ENCODE measurements around the gene ZBTB8B. TPM values are rescaled to one million over a fixed set of nuclear protein-coding genes. Genes with fewer than 3 reads are reported as not detected.
"Not testable (repeated sequence)": the region's sequence is repeated elsewhere in the genome, so short reads cannot be mapped to it uniquely, and the experiment has no call there.

Gene ZBTB8B
- total RNA-seq, 1 experiment from 2014 or later = not detected

DNA sequence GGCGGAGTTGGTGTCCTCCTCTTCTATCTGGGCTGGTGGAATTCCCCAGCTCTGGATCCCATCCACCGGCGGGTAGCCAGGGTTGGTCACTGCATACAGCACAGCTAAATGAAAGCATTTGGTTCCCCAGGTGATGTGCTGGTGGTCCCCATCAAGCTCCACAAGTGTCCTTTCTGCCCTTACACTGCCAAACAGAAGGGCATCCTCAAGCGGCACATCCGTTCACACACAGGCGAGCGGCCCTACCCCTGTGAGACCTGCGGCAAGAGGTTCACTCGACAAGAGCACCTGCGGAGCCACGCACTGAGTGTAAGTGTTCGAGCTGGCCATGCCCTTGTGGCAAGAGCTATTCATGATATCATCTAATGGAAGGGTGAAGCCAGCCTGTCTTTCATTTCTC, 15.9 kb downstream of the ZBTB8B start:
- DNase-seq (ENCODE audit: low read depth in 1 of 2, low spot score in 2 of 2) = no peak
- H3K27me3 ChIP-seq (replicated peaks) = 0 out of 2 replicates have a peak, but pooled peaks cover 2% of the 10 kb centered on the region
- no peaks in the 10 kb centered on the region for H3K4me1 ChIP-seq (replicated peaks)
- H3K9me3 ChIP-seq (replicated peaks) = no peaks in the 10 kb centered on the region
- H3K4me3 ChIP-seq = no peak overlapping the region
- H3K36me3 ChIP-seq = no peaks in the 10 kb centered on the region
- no peak overlapping the region for H3K27ac ChIP-seq

DNA sequence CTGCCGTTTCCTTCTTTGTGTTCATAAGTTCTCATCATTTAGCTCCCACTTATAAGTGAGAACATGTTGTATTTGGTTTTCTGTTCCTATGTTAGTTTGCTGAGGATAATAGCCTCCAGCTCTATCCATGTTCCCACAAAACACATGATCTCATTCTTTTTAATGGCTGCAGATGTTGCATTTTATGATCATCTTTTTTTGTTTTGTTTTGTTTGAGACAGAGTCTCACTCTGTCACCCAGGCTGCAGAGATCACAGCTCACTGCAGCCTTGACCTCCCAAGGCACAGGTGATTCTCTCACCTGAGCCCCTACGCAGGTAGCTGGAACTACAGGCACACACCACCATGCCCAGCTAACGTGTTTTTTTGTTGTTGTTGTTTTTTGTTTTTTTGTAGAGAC, 16.9 kb downstream of the ZBTB8B start:
- not testable (repeated sequence) for H3K4me3 ChIP-seq; H3K4me1 ChIP-seq (replicated peaks); H3K9me3 ChIP-seq (replicated peaks); H3K27me3 ChIP-seq (replicated peaks); DNase-seq (ENCODE audit: low read depth in 1 of 2, low spot score in 2 of 2); H3K27ac ChIP-seq; H3K36me3 ChIP-seq

DNA sequence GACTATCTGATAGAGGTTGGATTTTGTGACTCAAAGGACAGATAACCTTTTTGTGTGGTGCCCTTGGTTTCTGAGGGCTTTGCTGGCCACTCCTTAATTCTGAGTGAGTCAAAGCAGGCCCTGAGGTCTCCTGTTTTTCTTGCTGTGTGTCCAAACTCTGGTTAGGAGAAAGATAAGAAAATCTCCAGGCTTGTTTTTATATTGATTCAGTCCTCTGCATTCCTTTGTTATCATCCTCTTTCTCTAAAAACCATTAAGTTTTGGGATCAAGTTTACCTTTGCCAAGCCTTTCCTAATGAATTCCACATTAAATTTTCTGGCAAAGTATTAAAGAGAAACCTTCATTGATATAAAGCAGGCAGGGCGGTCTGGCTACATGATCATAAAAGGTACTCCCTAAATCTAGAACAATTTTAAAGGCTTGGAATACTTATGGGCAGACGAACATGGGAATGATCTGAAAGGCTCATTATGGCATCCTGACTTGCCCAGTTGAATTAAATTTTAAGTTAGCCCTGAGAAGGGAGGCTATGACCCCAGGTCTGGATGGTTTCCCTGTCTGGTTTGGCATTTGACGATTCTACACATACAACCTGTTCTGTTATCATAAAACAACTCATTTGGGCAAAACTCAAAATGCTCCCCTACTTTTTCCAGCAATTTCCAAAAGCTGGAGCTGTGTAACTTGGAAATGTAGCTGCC, 20.8 kb downstream of the ZBTB8B start:
- no peaks in the 10 kb centered on the region for H3K27me3 ChIP-seq (replicated peaks)
- H3K4me1 ChIP-seq (replicated peaks) = no peaks in the 10 kb centered on the region
- no peaks in the 10 kb centered on the region for H3K36me3 ChIP-seq
- no peak overlapping the region for H3K27ac ChIP-seq
- H3K4me3 ChIP-seq = no peak overlapping the region
- no peak for DNase-seq (ENCODE audit: low read depth in 1 of 2, low spot score in 2 of 2)
- no peaks in the 10 kb centered on the region for H3K9me3 ChIP-seq (replicated peaks)

DNA sequence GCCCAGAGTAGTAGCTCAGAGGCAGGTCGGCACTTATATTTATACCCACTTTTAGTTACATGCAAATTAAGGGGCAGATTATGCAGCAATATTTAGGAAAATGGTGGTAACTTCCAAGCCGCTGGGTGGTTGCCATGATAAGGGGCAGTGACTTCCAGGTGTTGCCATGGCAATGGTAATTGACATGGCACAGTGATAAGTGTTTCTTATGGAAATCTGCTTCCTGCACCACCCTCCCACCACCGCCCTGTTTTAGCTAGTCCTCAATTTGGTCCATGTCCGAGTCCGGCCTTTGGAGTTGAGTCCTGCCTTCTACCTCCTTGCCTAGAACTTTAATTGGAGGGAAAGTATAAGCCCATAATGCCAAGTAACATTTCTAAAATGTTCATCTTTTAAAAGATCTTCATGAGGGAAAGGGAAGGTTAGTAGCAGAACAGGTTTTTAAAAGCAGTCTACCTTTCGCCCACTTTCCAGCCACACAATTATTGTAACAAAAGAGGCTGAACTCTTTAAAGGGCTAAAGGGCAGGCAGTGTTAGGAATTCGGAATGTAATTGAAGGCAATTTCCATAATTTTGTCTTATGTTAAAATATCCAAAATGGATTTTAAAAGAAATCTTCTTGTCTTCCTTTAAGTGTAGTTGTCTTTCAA, 21.7 kb downstream of the ZBTB8B start:
- no peaks in the 10 kb centered on the region for H3K27me3 ChIP-seq (replicated peaks)
- no peaks in the 10 kb centered on the region for H3K9me3 ChIP-seq (replicated peaks)
- no peak for DNase-seq (ENCODE audit: low read depth in 1 of 2, low spot score in 2 of 2)
- H3K27ac ChIP-seq = no peak overlapping the region
- H3K36me3 ChIP-seq = no peaks in the 10 kb centered on the region
- no peaks in the 10 kb centered on the region for H3K4me1 ChIP-seq (replicated peaks)
- H3K4me3 ChIP-seq = no peak overlapping the region

DNA sequence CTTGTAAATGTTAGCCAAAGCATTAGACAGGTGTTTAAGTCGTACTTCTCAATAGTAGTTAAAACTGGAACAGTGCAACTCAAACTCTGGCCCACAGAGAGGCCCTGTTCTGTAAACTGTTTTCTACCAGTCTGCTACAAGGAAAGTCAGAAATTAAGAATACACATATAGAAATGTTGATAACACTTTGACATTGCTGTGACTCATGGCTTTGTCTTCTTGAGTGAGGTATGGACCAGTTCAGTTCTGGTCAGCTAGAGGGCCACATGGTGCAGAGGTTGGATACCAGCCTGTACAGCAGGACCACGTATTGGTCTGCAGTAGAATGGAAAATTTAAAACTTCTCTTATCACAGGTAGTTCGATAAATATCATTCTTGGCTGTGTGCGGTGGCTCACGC, 22.3 kb downstream of the ZBTB8B start:
- Histone ChIP-seq H3K27ac (no peak overlapping the region), H3K9me3 (replicated peaks) (no peaks in the 10 kb centered on the region), H3K36me3 (no peaks in the 10 kb centered on the region), H3K4me1 (replicated peaks) (no peaks in the 10 kb centered on the region), H3K27me3 (replicated peaks) (no peaks in the 10 kb centered on the region), H3K4me3 (no peak overlapping the region)
- no peak for DNase-seq (ENCODE audit: low read depth in 1 of 2, low spot score in 2 of 2)

DNA sequence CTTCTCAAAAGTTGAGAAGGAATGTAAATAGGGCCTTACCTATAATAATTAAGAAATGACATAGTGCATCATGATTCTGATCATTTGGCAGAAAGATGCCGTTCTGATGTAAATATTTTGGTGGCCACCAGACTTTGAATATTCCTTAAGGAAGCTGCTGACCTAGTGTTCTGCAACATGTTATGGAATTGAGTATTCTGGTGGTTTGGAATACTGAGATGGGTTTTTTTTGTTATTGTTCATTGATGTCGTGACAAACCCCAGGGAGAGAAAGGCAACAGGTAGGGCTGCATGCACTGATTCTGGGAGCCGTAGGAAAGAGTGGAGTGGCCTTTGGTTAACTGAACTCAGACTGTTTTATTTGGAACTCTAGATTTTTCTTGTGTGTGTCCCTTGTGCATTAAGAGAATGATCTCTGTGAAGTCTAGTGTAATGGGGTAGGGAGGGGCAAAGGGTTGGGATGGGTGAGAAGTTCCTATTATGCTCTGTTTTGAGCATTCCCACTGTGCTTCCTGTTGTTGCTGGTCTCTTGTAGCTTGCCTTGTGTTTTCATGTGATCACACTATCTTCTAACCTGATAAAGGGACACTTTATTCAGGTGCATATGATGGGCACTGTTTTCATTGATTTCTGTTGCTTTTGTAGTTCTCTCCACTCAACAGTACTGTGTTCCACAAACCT, 25.0 kb downstream of the ZBTB8B start:
- no peak for DNase-seq (ENCODE audit: low read depth in 1 of 2, low spot score in 2 of 2)
- no peak overlapping the region for H3K4me3 ChIP-seq
- no peak overlapping the region for H3K27ac ChIP-seq
- no peaks in the 10 kb centered on the region for H3K27me3 ChIP-seq (replicated peaks)
- peaks cover 3% of the 10 kb centered on the region; the same call in 1 of the 2 replicates for H3K4me1 ChIP-seq (replicated peaks)
- H3K9me3 ChIP-seq (replicated peaks) = no peaks in the 10 kb centered on the region
- no peaks in the 10 kb centered on the region for H3K36me3 ChIP-seq

DNA sequence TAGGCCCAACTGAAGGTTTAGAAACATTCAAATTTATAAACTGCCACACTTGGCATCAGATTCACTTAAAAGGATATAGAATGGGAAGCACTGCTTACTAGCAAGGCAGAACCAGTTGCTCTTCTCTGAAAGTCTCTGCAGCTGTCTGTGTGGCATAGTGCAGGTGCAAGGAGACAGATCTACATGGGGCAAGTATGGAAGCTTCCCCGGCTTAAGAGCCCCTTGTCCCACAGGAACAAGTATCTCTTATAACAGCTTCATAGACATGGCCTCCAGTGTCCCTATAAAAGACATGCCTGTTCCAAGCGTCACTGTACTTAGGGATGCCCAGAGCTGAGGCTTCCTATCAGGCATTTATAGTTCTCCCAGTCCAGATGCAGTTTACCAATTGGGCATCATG, 26.5 kb downstream of the ZBTB8B start:
- peaks cover 3% of the 10 kb centered on the region; the same call in 1 of the 2 replicates for H3K4me1 ChIP-seq (replicated peaks)
- no peaks in the 10 kb centered on the region for H3K27me3 ChIP-seq (replicated peaks)
- H3K36me3 ChIP-seq = no peaks in the 10 kb centered on the region
- H3K27ac ChIP-seq = no peak overlapping the region
- no peaks in the 10 kb centered on the region for H3K9me3 ChIP-seq (replicated peaks)
- no peak overlapping the region for H3K4me3 ChIP-seq
- DNase-seq (ENCODE audit: low read depth in 1 of 2, low spot score in 2 of 2) = no peak

DNA sequence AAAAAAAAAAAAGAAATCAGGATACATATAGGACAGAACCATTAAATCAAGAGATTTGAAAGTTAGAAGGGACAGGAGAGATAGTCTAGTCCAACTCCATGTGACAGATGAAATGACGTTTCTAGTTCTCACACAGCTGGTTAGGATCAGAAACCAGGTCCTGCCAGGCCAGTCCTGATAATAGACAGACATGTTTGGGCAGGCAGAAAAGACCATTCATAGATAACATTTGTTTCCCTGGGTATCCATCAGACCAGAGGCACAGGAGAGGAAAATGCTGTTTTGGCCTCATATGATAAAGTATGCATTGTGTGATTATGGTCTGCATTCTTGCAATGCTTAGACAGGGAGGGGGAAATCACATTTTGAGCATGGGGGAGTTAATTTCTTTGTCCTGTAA, 29.3 kb downstream of the ZBTB8B start:
- Histone ChIP-seq H3K4me1 (replicated peaks) (peaks cover 3% of the 10 kb centered on the region; the same call in 1 of the 2 replicates), H3K27ac (no peak overlapping the region), H3K36me3 (no peaks in the 10 kb centered on the region), H3K27me3 (replicated peaks) (no peaks in the 10 kb centered on the region), H3K9me3 (replicated peaks) (no peaks in the 10 kb centered on the region), H3K4me3 (no peak overlapping the region)
- peak in 1 of 2 experiments; percentile 9 for DNase-seq (ENCODE audit: low read depth in 1 of 2, low spot score in 2 of 2)

DNA sequence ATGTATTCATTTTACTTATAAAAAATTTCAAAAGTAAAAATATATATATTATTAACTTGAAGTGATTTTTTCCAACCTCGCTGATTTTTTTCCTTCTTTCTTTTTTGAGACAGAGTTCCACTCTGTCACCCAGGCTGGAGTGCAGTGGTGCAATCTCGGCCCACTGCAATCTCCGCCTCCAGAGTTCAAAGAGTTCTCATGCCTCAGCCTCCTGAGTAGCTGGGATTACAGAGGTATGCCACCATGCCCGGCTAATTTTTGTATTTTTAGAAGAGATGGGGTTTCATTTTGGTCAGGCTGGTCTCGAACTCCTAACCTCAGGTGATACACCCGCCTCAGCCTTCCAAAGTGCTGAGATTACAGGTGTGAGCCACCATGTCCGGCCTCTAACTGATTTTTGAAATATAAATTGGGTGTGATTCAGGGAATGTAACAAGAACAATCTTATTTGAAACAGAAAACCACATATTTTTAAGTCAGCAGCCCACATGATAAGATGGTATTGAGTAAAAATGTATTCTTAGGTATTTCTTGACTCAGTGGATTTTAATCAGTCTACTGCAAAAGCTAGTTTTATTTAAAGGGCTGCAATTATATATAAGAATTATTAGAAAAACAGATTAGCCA, 30.0 kb downstream of the ZBTB8B start:
- no peaks in the 10 kb centered on the region for H3K36me3 ChIP-seq
- DNase-seq (ENCODE audit: low read depth in 1 of 2, low spot score in 2 of 2) = no peak
- no peak overlapping the region for H3K4me3 ChIP-seq
- peaks cover 3% of the 10 kb centered on the region; the same call in 1 of the 2 replicates for H3K4me1 ChIP-seq (replicated peaks)
- no peak overlapping the region for H3K27ac ChIP-seq
- H3K9me3 ChIP-seq (replicated peaks) = no peaks in the 10 kb centered on the region
- H3K27me3 ChIP-seq (replicated peaks) = no peaks in the 10 kb centered on the region

DNA sequence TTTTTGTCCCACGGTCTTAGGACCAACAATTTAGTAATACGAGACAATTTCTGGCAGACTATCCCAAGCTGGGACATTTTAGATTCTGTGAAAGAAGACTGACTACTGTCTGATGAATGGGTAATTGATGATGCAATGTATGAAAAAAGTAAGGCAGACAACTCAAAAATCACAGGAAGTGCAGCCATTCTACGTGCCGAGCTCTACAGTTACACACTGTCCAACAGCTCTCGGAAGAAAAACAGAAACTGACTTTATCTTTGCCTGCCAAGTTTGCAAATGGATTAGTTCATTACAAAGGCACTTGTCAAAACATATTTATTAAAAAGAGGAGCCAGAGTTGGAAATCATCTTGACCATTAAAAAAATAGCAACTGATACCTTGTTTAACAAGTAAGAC, 31.3 kb downstream of the ZBTB8B start:
- Histone ChIP-seq H3K27me3 (replicated peaks) (no peaks in the 10 kb centered on the region), H3K9me3 (replicated peaks) (no peaks in the 10 kb centered on the region), H3K36me3 (peaks cover 4% of the 10 kb centered on the region), H3K4me3 (no peak overlapping the region), H3K27ac (no peak overlapping the region), H3K4me1 (replicated peaks) (peaks cover 8% of the 10 kb centered on the region)
- no peak for DNase-seq (ENCODE audit: low read depth in 1 of 2, low spot score in 2 of 2)

DNA sequence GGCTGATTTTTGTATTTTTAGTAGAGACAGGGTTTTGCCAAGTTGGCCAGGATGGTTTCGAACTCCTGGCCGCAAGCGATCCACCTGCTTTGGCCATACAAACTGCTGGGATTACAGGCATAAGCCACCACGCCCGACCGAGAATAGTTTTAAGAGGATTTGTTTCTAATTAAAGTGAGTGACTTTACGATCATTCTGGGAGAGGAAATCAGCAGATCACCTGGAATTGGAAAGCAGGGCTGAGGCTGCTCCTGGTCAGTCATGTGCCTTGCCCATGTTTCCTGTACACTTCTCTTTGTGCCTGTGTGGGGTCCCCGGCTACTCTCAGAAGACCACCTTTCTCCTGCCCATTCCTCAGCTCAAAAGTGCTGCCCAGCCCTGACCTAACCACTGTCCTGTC, 33.9 kb downstream of the ZBTB8B start:
- no peaks in the 10 kb centered on the region for H3K9me3 ChIP-seq (replicated peaks)
- no peak for DNase-seq (ENCODE audit: low read depth in 1 of 2, low spot score in 2 of 2)
- H3K27ac ChIP-seq = no peak overlapping the region
- peaks cover 4% of the 10 kb centered on the region for H3K36me3 ChIP-seq
- no peaks in the 10 kb centered on the region for H3K27me3 ChIP-seq (replicated peaks)
- H3K4me3 ChIP-seq = no peak overlapping the region
- H3K4me1 ChIP-seq (replicated peaks) = peaks cover 9% of the 10 kb centered on the region

DNA sequence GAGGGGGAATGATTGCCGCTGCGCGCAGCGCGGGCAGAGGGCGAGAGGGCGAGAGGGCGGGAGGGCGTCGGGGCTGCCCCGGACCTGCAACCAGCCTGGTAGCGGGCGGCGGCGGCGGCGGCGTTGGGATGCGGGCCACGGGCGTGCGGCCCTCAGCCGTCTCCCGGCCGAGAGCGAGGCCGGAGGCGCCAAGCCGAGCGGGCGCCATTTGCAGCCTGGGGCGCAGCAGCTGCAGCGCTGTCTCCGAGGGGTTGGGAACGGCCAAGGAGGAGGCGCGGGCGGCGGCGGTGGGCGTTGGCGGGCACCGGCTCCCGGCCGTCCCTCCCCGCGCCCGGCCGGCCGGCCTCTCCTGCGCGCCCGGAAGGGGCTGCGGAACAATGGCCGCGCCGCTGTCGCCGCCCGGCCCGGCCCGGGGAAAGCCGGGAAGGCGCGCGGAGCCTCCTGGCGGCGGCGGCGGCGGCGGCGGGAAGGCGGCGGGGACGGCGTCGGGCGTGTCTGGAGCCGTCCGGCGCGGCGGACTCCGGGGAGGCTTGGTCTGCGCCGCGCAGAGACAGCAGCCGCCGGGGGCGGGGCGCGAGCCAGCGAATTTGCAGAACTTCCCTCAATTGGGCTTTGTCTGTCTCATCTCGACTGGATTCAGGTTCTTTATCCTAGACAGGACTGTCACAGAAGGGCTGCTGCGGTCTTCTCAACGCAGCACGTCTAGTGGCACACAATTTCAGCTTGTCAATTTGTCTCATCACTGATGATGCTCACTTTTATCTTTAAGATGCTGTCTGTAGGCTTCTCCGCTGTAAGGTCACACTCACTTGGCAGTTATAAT, 35.7 kb downstream of the ZBTB8B start:
- peak overlapping the region; percentile 95 for H3K4me3 ChIP-seq
- peak; percentile 46 to 68 for DNase-seq (ENCODE audit: low read depth in 1 of 2, low spot score in 2 of 2)
- no peaks in the 10 kb centered on the region for H3K9me3 ChIP-seq (replicated peaks)
- peak overlapping the region; percentile 87 for H3K27ac ChIP-seq
- H3K4me1 ChIP-seq (replicated peaks) = peaks cover 5% of the 10 kb centered on the region
- peaks cover 4% of the 10 kb centered on the region for H3K36me3 ChIP-seq
- H3K27me3 ChIP-seq (replicated peaks) = no peaks in the 10 kb centered on the region

DNA sequence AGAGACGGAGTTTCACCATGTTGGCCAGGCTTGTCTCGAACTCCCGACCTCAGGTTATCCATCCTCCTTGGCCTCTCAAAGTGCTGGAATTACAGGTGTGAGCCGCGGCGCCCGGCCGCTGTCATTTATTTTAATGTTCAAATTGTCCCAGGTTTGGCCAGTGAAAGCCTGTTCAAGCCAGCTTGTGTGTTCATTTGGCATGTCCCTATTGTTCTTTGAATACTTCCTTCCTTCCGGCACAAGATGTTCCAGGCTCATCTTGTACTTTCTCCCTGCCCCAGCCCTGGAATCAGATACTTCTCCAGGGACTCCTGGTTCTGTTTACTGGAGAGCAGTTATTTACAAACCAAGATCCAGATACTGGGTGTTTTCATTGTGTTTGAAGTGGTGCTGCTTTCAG, 37.0 kb downstream of the ZBTB8B start:
- Histone ChIP-seq H3K4me3 (no peak overlapping the region), H3K27me3 (replicated peaks) (no peaks in the 10 kb centered on the region), H3K9me3 (replicated peaks) (no peaks in the 10 kb centered on the region), H3K4me1 (replicated peaks) (peaks cover 5% of the 10 kb centered on the region), H3K36me3 (peaks cover 4% of the 10 kb centered on the region), H3K27ac (no peak overlapping the region)
- DNase-seq (ENCODE audit: low read depth in 1 of 2, low spot score in 2 of 2) = no peak
